Activated CD8-positive, alpha-beta T cell treated with anti-CD3 and anti-CD28 coated beads, Interleukin-2, amount 10 ng/mL, durations not matched to agents 7 days and 5 days (primary cell): ENCODE data around the gene NHP2. TPM values are rescaled to one million over a fixed set of nuclear protein-coding genes. Genes with fewer than 3 reads are reported as not detected.
"Not testable (repeated sequence)": the region's sequence is repeated elsewhere in the genome, so short reads cannot be mapped to it uniquely, and the experiment has no call there.

Experiments
- ATAC-seq: fragments of 150-1000 bp; cut with Tn5 transposase; one replicate; pipeline ENCODE4 v1.10.0; 2021; ENCODE audit warnings: moderate library complexity
- CTCF ChIA-PET: fragments of 350-600 bp; sonication (Branson Sonifier 250); formaldehyde crosslinking; loops from one replicate; lab custom pipeline; 2021; ENCODE audit warnings: antibody characterized with exemption; lab: Charles Lee
- POLR2A ChIA-PET: fragments of 350-600 bp; sonication (Branson Sonifier 250); formaldehyde crosslinking; loops from one replicate; lab custom pipeline; 2021; ENCODE audit warnings: antibody characterized with exemption; lab: Charles Lee
- DNase-seq: peaks from one replicate; pipeline ENCODE4 v3.0.0-alpha.2; 2020
- H3K27ac Mint-ChIP-seq: one replicate; pipeline ENCODE4 v1.8.0; 2021; ENCODE audit warnings: mild to moderate bottlenecking, mixed read lengths
- H3K27me3 Mint-ChIP-seq: one replicate; pipeline ENCODE4 v1.8.0; 2021; ENCODE audit warnings: low read depth, mixed read lengths
- H3K36me3 Mint-ChIP-seq: one replicate; pipeline ENCODE4 v1.8.0; 2021; ENCODE audit warnings: low read depth, mixed read lengths
- H3K4me1 Mint-ChIP-seq: one replicate; pipeline ENCODE4 v1.8.0; 2021; ENCODE audit warnings: low read depth, mixed read lengths
- H3K4me3 Mint-ChIP-seq: one replicate; pipeline ENCODE4 v1.8.0; 2021; ENCODE audit warnings: mild to moderate bottlenecking, mixed read lengths
- H3K9me3 Mint-ChIP-seq: one replicate; pipeline ENCODE4 v1.8.0; 2022; ENCODE audit warnings: mixed read lengths; ENCODE audit not compliant: insufficient read depth
- total RNA-seq, 2 experiments: library from RNA; stranded (reverse); gene quantifications; one replicate each; pipeline ENCODE4 v1.2.3, GENCODE V29; 2021

The NHP2 gene
- 100 to 1,000 TPM; 176 to 184 TPM for total RNA-seq

GRCh38 chr5:178153530-178154340 is at the start of gene NHP2:
Gene NHP2 (minus strand): TSS chr5:178153885. CDS start chr5:178153817, 68 bp downstream.
- peaks cover 43% of the 10 kb centered on the region for H3K4me1 Mint-ChIP-seq
- peak within 1 kb of the TSS; percentile 98 for H3K4me3 Mint-ChIP-seq
- H3K27ac Mint-ChIP-seq, result peak within 1 kb of the TSS; percentile 93
- no peaks in the 10 kb centered on the region for H3K27me3 Mint-ChIP-seq
- DNase-seq (peak; percentile 99), ATAC-seq (peak; percentile 99)
- peaks cover 22% of the 10 kb centered on the region for H3K36me3 Mint-ChIP-seq
- ChIA-PET CTCF (interaction anchor here (0.8 to 7.4 kb wide), 9 partner anchors 9 to 78 kb away, joined by 4 to 83 read pairs (median 5); no protein-coding TSS in a partner anchor), POLR2A (interaction anchor here (0.6 to 1.5 kb wide), 3 partner anchors 9 to 51 kb away, joined by 4 to 6 read pairs (median 5); partner anchors contain the start of gene HNRNPAB)
- H3K9me3 Mint-ChIP-seq, result no peaks in the 10 kb centered on the region

- peaks cover 2% of the 10 kb centered on the region for H3K27me3 Mint-ChIP-seq
- no peaks in the 10 kb centered on the region for H3K9me3 Mint-ChIP-seq
- no peak overlapping the region for H3K27ac Mint-ChIP-seq
- peaks cover 26% of the 10 kb centered on the region for H3K36me3 Mint-ChIP-seq
- ChIA-PET CTCF (interaction anchor here (2.6 kb wide), 1 partner anchor 126 kb away, joined by 11 read pairs; no protein-coding TSS in a partner anchor), POLR2A (interaction anchor here (0.7 kb wide), 1 partner anchor 27 kb away, joined by 4 read pairs; no protein-coding TSS in a partner anchor)
- DNase-seq (no peak), ATAC-seq (no peak)
- peaks cover 22% of the 10 kb centered on the region for H3K4me1 Mint-ChIP-seq
- H3K4me3 Mint-ChIP-seq, result peak overlapping the region; percentile 57
Observed at GRCh38 chr5:178202541-178202940, 48.9 kb upstream of the NHP2 start.

DNA sequence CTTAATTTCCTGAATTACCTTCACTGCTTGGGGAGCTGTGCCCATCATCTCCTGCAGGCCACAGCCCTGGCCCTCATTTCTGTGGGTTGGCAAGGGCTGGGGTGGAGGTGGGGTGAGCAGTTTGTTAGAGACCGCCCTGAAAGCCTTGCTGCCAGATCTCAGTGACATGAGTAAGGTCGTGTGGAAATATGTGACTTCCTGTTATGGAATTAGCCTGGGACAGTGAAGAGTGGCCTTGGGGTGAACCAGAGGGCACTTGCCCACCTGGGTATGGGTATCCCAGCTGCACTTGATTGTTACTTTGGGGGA is 48.2 kb upstream of the NHP2 start:
- DNase-seq (no peak), ATAC-seq (no peak)
- Mint-ChIP-seq H3K27me3 (peaks cover 2% of the 10 kb centered on the region), H3K9me3 (no peaks in the 10 kb centered on the region), H3K4me3 (no peak overlapping the region), H3K36me3 (peaks cover 19% of the 10 kb centered on the region), H3K27ac (no peak overlapping the region), H3K4me1 (peaks cover 16% of the 10 kb centered on the region)
- ChIA-PET POLR2A (no interaction called here), CTCF (interaction anchor here (2.6 kb wide), 1 partner anchor 125 kb away, joined by 11 read pairs; no protein-coding TSS in a partner anchor)

DNA sequence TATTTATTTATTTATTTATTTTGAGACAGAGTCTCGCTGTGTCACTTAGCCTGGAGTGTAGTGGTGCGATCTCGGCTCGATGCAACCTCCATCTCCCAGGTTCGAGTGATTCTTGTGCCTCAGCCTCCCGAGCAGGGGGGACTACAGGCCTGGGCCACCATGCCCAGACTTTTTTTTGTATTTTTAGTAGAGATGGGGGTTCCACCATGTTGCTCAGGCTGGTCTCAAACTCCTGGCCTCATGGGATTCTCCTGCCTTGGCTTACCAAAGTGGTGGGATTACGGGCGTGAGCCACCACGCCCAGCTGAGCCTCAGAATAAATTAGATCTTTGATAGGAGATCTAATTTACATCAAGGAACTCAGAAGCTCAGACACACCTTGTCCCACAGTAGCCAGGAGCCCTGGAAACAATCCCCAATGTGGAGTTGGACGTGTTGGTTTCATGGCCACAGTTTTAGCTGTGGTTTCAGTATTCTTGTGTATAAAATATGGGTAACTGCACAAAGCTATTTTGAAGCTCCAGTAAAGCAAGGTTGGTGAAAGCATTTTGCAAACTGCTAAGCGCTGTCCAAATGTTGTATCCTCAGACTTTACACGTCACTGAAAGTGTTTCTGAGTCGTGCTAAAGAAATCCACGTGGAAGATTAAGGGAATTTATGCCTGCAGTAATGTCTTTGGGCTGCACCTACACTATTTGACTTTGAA is 47.7 kb upstream of the NHP2 start:
- ATAC-seq (no peak), DNase-seq (no peak)
- CTCF ChIA-PET, result interaction anchor here (0.8 to 2.6 kb wide), 2 partner anchors 17 to 125 kb away, joined by 3 to 11 read pairs; no protein-coding TSS in a partner anchor
- Mint-ChIP-seq H3K4me1 (peaks cover 10% of the 10 kb centered on the region), H3K9me3 (no peaks in the 10 kb centered on the region), H3K4me3 (no peak overlapping the region), H3K27ac (no peak overlapping the region), H3K36me3 (peaks cover 14% of the 10 kb centered on the region), H3K27me3 (peaks cover 2% of the 10 kb centered on the region)
- POLR2A ChIA-PET, result no interaction called here

GRCh38 chr5:178199581-178200434 is 46.1 kb upstream of the NHP2 start:
- no peaks in the 10 kb centered on the region for H3K9me3 Mint-ChIP-seq
- POLR2A ChIA-PET, result no interaction called here
- H3K4me1 Mint-ChIP-seq, result peaks cover 6% of the 10 kb centered on the region
- H3K36me3 Mint-ChIP-seq, result peaks cover 3% of the 10 kb centered on the region
- DNase-seq (no peak), ATAC-seq (no peak)
- CTCF ChIA-PET, result interaction anchor here (2.6 kb wide), 1 partner anchor 123 kb away, joined by 11 read pairs; no protein-coding TSS in a partner anchor
- H3K4me3 Mint-ChIP-seq, result no peak overlapping the region
- H3K27me3 Mint-ChIP-seq, result peaks cover 2% of the 10 kb centered on the region
- H3K27ac Mint-ChIP-seq, result no peak overlapping the region

DNA sequence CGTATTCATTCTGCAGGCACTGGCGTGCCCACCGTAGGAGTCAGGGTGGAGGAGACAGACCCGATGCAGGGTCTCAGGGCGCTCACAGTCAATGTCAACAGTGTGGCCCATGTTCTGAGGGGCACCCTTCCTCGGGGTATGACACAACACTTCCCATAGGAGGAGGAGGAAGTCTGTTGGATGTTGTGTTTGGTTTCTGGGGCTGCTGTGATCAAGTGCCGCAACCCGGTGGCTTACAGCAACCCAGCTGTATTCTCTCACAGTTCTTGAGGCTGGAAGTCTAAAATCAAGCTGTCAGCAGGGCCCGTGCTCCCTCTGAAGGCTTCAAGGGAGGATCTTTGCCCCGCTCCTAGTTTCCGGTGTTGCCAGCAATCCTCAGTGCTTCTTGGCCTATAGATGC is 45.0 kb upstream of the NHP2 start:
- ATAC-seq, result no peak
- DNase-seq, result no peak
- POLR2A ChIA-PET, result no interaction called here
- Mint-ChIP-seq H3K4me1 (peaks cover 15% of the 10 kb centered on the region), H3K4me3 (no peak overlapping the region), H3K36me3 (no peaks in the 10 kb centered on the region), H3K9me3 (no peaks in the 10 kb centered on the region), H3K27ac (no peak overlapping the region), H3K27me3 (peaks cover 3% of the 10 kb centered on the region)
- CTCF ChIA-PET, result no interaction called here

- H3K27ac Mint-ChIP-seq, H3K36me3 Mint-ChIP-seq, CTCF ChIA-PET, H3K4me3 Mint-ChIP-seq, H3K27me3 Mint-ChIP-seq, POLR2A ChIA-PET, H3K9me3 Mint-ChIP-seq, DNase-seq, ATAC-seq: not testable (repeated sequence)
- H3K4me1 Mint-ChIP-seq, result peaks cover 20% of the 10 kb centered on the region
Observed at GRCh38 chr5:178198151-178198550, 44.5 kb upstream of the NHP2 start.

- CTCF ChIA-PET, result no interaction called here
- ATAC-seq, result no peak
- peaks cover 3% of the 10 kb centered on the region for H3K9me3 Mint-ChIP-seq
- H3K27me3 Mint-ChIP-seq, result peaks cover 10% of the 10 kb centered on the region
- no peak overlapping the region for H3K27ac Mint-ChIP-seq
- POLR2A ChIA-PET, result no interaction called here
- no peak overlapping the region for H3K4me3 Mint-ChIP-seq
- H3K4me1 Mint-ChIP-seq, result peaks cover 24% of the 10 kb centered on the region
- no peak for DNase-seq
- no peaks in the 10 kb centered on the region for H3K36me3 Mint-ChIP-seq
Observed at GRCh38 chr5:178196986-178197385, 43.3 kb upstream of the NHP2 start.

DNA sequence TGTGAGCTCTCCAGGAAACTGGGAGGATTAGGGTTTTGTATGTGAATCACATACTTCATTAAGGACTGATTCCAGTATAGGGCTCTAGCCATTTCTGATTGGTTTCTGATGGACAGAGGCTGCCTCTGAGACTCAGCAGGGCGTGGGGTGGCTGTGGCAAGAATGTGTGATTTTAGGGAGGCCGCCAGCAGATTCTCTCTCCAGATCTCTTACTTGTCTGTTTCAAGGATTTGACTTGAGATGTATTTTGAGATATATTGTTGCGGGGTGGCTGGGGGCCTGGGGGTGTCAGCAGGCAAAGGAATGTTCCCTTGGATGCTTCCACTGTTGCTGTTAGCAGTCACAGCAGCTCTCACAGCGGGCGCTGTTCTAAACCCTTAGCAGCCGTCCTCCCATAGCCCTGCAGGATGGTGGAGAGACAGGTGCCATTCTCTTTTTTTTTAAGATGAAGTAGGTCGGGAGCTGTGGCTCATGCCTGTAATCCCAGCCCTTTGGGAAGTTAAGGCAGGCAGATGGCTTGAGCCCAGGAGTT is 42.7 kb upstream of the NHP2 start:
- no peak for DNase-seq
- POLR2A ChIA-PET, result no interaction called here
- no peak overlapping the region for H3K27ac Mint-ChIP-seq
- no peaks in the 10 kb centered on the region for H3K36me3 Mint-ChIP-seq
- H3K27me3 Mint-ChIP-seq, result peaks cover 10% of the 10 kb centered on the region
- H3K4me3 Mint-ChIP-seq, result no peak overlapping the region
- H3K4me1 Mint-ChIP-seq, result peaks cover 24% of the 10 kb centered on the region
- no peak for ATAC-seq
- H3K9me3 Mint-ChIP-seq, result peaks cover 3% of the 10 kb centered on the region
- CTCF ChIA-PET, result no interaction called here

DNA sequence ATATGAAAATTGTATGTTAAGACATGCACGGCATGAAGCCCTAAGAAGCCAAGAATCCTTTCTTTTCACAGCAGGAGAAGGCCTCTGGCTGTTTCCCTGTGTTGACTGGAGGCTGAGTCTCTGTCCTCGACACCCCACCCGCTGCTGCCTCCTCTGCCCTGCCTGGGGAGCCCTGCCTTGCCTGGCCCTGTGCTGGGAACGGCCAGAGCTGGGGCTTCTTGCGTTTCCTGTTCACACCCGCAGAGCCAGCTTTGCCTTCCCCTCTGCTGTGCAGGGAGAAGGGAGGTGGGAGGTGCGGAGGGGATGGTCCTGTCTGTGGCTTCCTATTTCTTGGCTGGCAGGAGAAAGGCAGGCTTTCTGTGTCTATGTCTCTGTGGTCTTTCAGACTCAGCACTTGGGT is 40.3 kb upstream of the NHP2 start:
- Mint-ChIP-seq H3K27ac (no peak overlapping the region), H3K9me3 (peaks cover 3% of the 10 kb centered on the region), H3K27me3 (peaks cover 13% of the 10 kb centered on the region), H3K36me3 (no peaks in the 10 kb centered on the region), H3K4me1 (peaks cover 24% of the 10 kb centered on the region), H3K4me3 (no peak overlapping the region)
- CTCF ChIA-PET, result no interaction called here
- ATAC-seq (peak; percentile 79), DNase-seq (no peak)
- POLR2A ChIA-PET, result no interaction called here

- no peak overlapping the region for H3K4me3 Mint-ChIP-seq
- ChIA-PET POLR2A (no interaction called here), CTCF (no interaction called here)
- peaks cover 18% of the 10 kb centered on the region for H3K27me3 Mint-ChIP-seq
- no peak for ATAC-seq
- no peaks in the 10 kb centered on the region for H3K36me3 Mint-ChIP-seq
- H3K4me1 Mint-ChIP-seq, result peaks cover 24% of the 10 kb centered on the region
- DNase-seq, result no peak
- peak overlapping the region; percentile 35 for H3K27ac Mint-ChIP-seq
- H3K9me3 Mint-ChIP-seq, result peaks cover 3% of the 10 kb centered on the region
Observed at GRCh38 chr5:178193251-178193809, 39.6 kb upstream of the NHP2 start.
